Activated T-helper 2 cell treated with anti-CD3 and anti-CD28 coated beads, Interferon-gamma antibody, Interleukin-2, Interleukin-4, amounts not matched to agents 10 μg/mL and 5 μg/mL and 100 μg/mL, durations not matched to agents 14 hours and 24 hours and 36 hours (primary cell): ENCODE results near the gene OOSP1. TPM values are rescaled to one million over a fixed set of nuclear protein-coding genes. Genes with fewer than 3 reads are reported as not detected.
"Not testable (repeated sequence)": the region's sequence is repeated elsewhere in the genome, so short reads cannot be mapped to it uniquely, and the experiment has no call there.

Experiments used
- DNase-seq: peaks from one replicate; pipeline ENCODE4 v3.0.0; 2021; ENCODE audit warnings: low spot score
- H3K27ac Mint-ChIP-seq: one replicate; pipeline ENCODE4 v1.8.0; 2021; ENCODE audit warnings: mixed read lengths
- H3K27me3 Mint-ChIP-seq: one replicate; pipeline ENCODE4 v1.8.0; 2021; ENCODE audit warnings: low read depth, mixed read lengths
- H3K36me3 Mint-ChIP-seq: one replicate; pipeline ENCODE4 v1.8.0; 2021; ENCODE audit warnings: low read depth, mixed read lengths
- H3K4me1 Mint-ChIP-seq: one replicate; pipeline ENCODE4 v1.8.0; 2021; ENCODE audit warnings: low read depth, mixed read lengths
- H3K4me3 Mint-ChIP-seq: one replicate; pipeline ENCODE4 v1.8.0; 2021; ENCODE audit warnings: low read depth, mild to moderate bottlenecking, moderate library complexity, mixed read lengths
- H3K9me3 Mint-ChIP-seq: one replicate; pipeline ENCODE4 v1.8.0; 2021; ENCODE audit warnings: mixed read lengths
- intact Hi-C: fragments of 100-400 bp; cut with micrococcal nuclease; formaldehyde crosslinking; loops from one replicate; pipeline ENCODE4 v1.15.1; 2023
- total RNA-seq: library from RNA; stranded (reverse); gene quantifications from 2 replicates; pipeline ENCODE4 v1.2.3, GENCODE V29; 2022

OOSP1 gene
- total RNA-seq: not detected in 2 replicates

- no peak for DNase-seq
- H3K27me3 Mint-ChIP-seq: no peaks in the 10 kb centered on the region
- intact Hi-C loops: no loop called here
- H3K9me3 Mint-ChIP-seq: no peaks in the 10 kb centered on the region
- H3K36me3 Mint-ChIP-seq: no peaks in the 10 kb centered on the region
- H3K4me1 Mint-ChIP-seq: no peaks in the 10 kb centered on the region
- no peak within 1 kb of the TSS for H3K4me3 Mint-ChIP-seq
- H3K27ac Mint-ChIP-seq: no peak within 1 kb of the TSS
Measured at GRCh38 chr11:59938132-59938531, at the start of gene OOSP1. Gene OOSP1, plus strand, starts transcription at chr11:59938432. Its CDS starts 23 bp downstream, at chr11:59938455.

- Mint-ChIP-seq H3K4me3 (no peak overlapping the region), H3K27ac (no peak overlapping the region), H3K9me3 (peaks cover 36% of the 10 kb centered on the region), H3K4me1 (no peaks in the 10 kb centered on the region), H3K36me3 (no peaks in the 10 kb centered on the region), H3K27me3 (peaks cover 12% of the 10 kb centered on the region)
- intact Hi-C loops: no loop called here
- DNase-seq: no peak
Measured at GRCh38 chr11:59891781-59892181, 46.5 kb upstream of the OOSP1 start.

- Mint-ChIP-seq H3K27ac (no peak overlapping the region), H3K36me3 (no peaks in the 10 kb centered on the region), H3K27me3 (peaks cover 12% of the 10 kb centered on the region), H3K9me3 (peaks cover 15% of the 10 kb centered on the region), H3K4me1 (no peaks in the 10 kb centered on the region), H3K4me3 (no peak overlapping the region)
- no peak for DNase-seq
- intact Hi-C loops: no loop called here
Measured at GRCh38 chr11:59894616-59895015, 43.6 kb upstream of the OOSP1 start.

GRCh38 chr11:59898046-59898445 is 40.2 kb upstream of the OOSP1 start:
- no peak for DNase-seq
- Mint-ChIP-seq H3K27ac (no peak overlapping the region), H3K27me3 (peaks cover 11% of the 10 kb centered on the region), H3K9me3 (no peaks in the 10 kb centered on the region), H3K36me3 (no peaks in the 10 kb centered on the region), H3K4me3 (no peak overlapping the region), H3K4me1 (no peaks in the 10 kb centered on the region)
- intact Hi-C loops: no loop called here

GRCh38 chr11:59898650-59899049 is 39.6 kb upstream of the OOSP1 start:
- Mint-ChIP-seq H3K27ac (no peak overlapping the region), H3K36me3 (no peaks in the 10 kb centered on the region), H3K27me3 (peaks cover 8% of the 10 kb centered on the region), H3K4me3 (no peak overlapping the region), H3K4me1 (no peaks in the 10 kb centered on the region), H3K9me3 (no peaks in the 10 kb centered on the region)
- no peak for DNase-seq
- intact Hi-C loops: no loop called here

GRCh38 chr11:59899532-59899931 is 38.7 kb upstream of the OOSP1 start:
- no peak overlapping the region for H3K4me3 Mint-ChIP-seq
- H3K4me1 Mint-ChIP-seq: no peaks in the 10 kb centered on the region
- DNase-seq: no peak
- no peaks in the 10 kb centered on the region for H3K36me3 Mint-ChIP-seq
- intact Hi-C loops: no loop called here
- no peak overlapping the region for H3K27ac Mint-ChIP-seq
- no peaks in the 10 kb centered on the region for H3K9me3 Mint-ChIP-seq
- peaks cover 6% of the 10 kb centered on the region for H3K27me3 Mint-ChIP-seq

- Mint-ChIP-seq H3K27ac (no peak overlapping the region), H3K36me3 (no peaks in the 10 kb centered on the region), H3K9me3 (no peaks in the 10 kb centered on the region), H3K4me3 (no peak overlapping the region), H3K4me1 (no peaks in the 10 kb centered on the region), H3K27me3 (peaks cover 5% of the 10 kb centered on the region)
- intact Hi-C loops: no loop called here
- DNase-seq: no peak
Measured at GRCh38 chr11:59900366-59901126, 37.7 kb upstream of the OOSP1 start.

- Mint-ChIP-seq H3K27ac (no peak overlapping the region), H3K4me1 (no peaks in the 10 kb centered on the region), H3K9me3 (no peaks in the 10 kb centered on the region), H3K4me3 (no peak overlapping the region), H3K36me3 (no peaks in the 10 kb centered on the region), H3K27me3 (peaks cover 3% of the 10 kb centered on the region)
- DNase-seq: no peak
- intact Hi-C loops: no loop called here
Measured at GRCh38 chr11:59901306-59901705, 36.9 kb upstream of the OOSP1 start.

- H3K4me1 Mint-ChIP-seq, DNase-seq, H3K36me3 Mint-ChIP-seq, H3K4me3 Mint-ChIP-seq, H3K27ac Mint-ChIP-seq, H3K27me3 Mint-ChIP-seq, H3K9me3 Mint-ChIP-seq, intact Hi-C loops: not testable (repeated sequence)
Measured at GRCh38 chr11:59903569-59903968, 34.7 kb upstream of the OOSP1 start.

- H3K4me1 Mint-ChIP-seq: peaks cover 2% of the 10 kb centered on the region
- H3K4me3 Mint-ChIP-seq: no peak overlapping the region
- intact Hi-C loops: no loop called here
- no peaks in the 10 kb centered on the region for H3K36me3 Mint-ChIP-seq
- no peak for DNase-seq
- H3K27ac Mint-ChIP-seq: no peak overlapping the region
- H3K27me3 Mint-ChIP-seq: peaks cover 5% of the 10 kb centered on the region
- H3K9me3 Mint-ChIP-seq: peaks cover 29% of the 10 kb centered on the region
Measured at GRCh38 chr11:59918480-59918879, 19.8 kb upstream of the OOSP1 start.

- H3K27me3 Mint-ChIP-seq: peaks cover 5% of the 10 kb centered on the region
- H3K36me3 Mint-ChIP-seq: no peaks in the 10 kb centered on the region
- H3K4me3 Mint-ChIP-seq: no peak overlapping the region
- H3K27ac Mint-ChIP-seq: no peak overlapping the region
- intact Hi-C loops: loop anchor here (1.0 kb wide), 2 partner anchors 96 to 165 kb away; no protein-coding TSS in a partner anchor
- H3K9me3 Mint-ChIP-seq: peaks cover 35% of the 10 kb centered on the region
- DNase-seq: no peak
- peaks cover 2% of the 10 kb centered on the region for H3K4me1 Mint-ChIP-seq
Measured at GRCh38 chr11:59918987-59919589, 19.1 kb upstream of the OOSP1 start.

GRCh38 chr11:59923813-59924212 is 14.4 kb upstream of the OOSP1 start:
- no peak for DNase-seq
- Mint-ChIP-seq H3K9me3 (peaks cover 69% of the 10 kb centered on the region), H3K4me1 (peaks cover 2% of the 10 kb centered on the region), H3K27ac (no peak overlapping the region), H3K36me3 (no peaks in the 10 kb centered on the region), H3K27me3 (peaks cover 3% of the 10 kb centered on the region), H3K4me3 (no peak overlapping the region)
- intact Hi-C loops: no loop called here

- no peak overlapping the region for H3K4me3 Mint-ChIP-seq
- intact Hi-C loops: no loop called here
Measured at GRCh38 chr11:59931688-59932087, 6.5 kb upstream of the OOSP1 start.

More at GRCh38 chr11:59931688-59932087, 6.5 kb upstream of the OOSP1 start:
- peaks cover 27% of the 10 kb centered on the region for H3K9me3 Mint-ChIP-seq
- no peaks in the 10 kb centered on the region for H3K27me3 Mint-ChIP-seq
- no peak overlapping the region for H3K27ac Mint-ChIP-seq
- H3K36me3 Mint-ChIP-seq: no peaks in the 10 kb centered on the region
- H3K4me1 Mint-ChIP-seq: no peaks in the 10 kb centered on the region
- DNase-seq: no peak
